GM12878 (cell line): Measurements from ENCODE around the gene MBD3. TPM values are rescaled to one million over a fixed set of nuclear protein-coding genes. Genes with fewer than 3 reads are reported as not detected.

ENCODE experiments used
- ATAC-seq: fragments of 200-7000 bp; cut with Tn5 transposase; 3 replicates; pipeline ENCODE4 v1.9.1; 2020; ENCODE audit warnings: mild to moderate bottlenecking, moderate library complexity
- BruUV-seq: library from RNA; stranded (reverse); fragments of 400-500 nt; replicated peaks from 2 replicates; lab custom pipeline; 2021; lab: Mats Ljungman, UMichigan
- CTCF ChIA-PET: fragments of 300-600 bp; sonication (Branson Sonifier 250); formaldehyde crosslinking; extraction: SDS; loops from one replicate; lab custom pipeline; 2021; ENCODE audit warnings: inconsistent platforms; lab: Yijun Ruan, JAX
- POLR2A ChIA-PET: fragments of 350-600 bp; formaldehyde crosslinking; extraction: SDS; loops from one replicate; lab custom pipeline; 2021; ENCODE audit warnings: inconsistent platforms; lab: Charles Lee
- RAD21 ChIA-PET: fragments of 300-600 bp; sonication (Branson Sonifier 250); formaldehyde crosslinking; loops from one replicate; lab custom pipeline; 2023; ENCODE audit warnings: antibody characterized with exemption; ENCODE audit not compliant: unreplicated experiment; lab: Charles Lee
- SMC1A ChIA-PET: fragments of 300-600 bp; sonication (Branson Sonifier 250); formaldehyde crosslinking; loops from one replicate; lab custom pipeline; 2023; ENCODE audit not compliant: unreplicated experiment, uncharacterized antibody; lab: Charles Lee
- DNase-seq: peaks from one replicate; pipeline ENCODE4 v3.0.0-alpha.2; 2011; ENCODE audit warnings: low read depth, low spot score
- FAIRE-seq: peaks from 3 replicates; lab custom pipeline; 2011; peaks lifted over from hg19 to GRCh38; lab: Jason Lieb, UNC
- H2AFZ ChIP-seq: 2 replicates; pipeline ENCODE4 v1.6.0; 2011; ENCODE audit warnings: low read depth, low read length, control low read depth; ENCODE audit not compliant: control insufficient read depth
- H3K27ac ChIP-seq: 2 replicates; pipeline ENCODE4 v1.5.1; 2011; ENCODE audit warnings: control low read depth; ENCODE audit not compliant: control insufficient read depth, insufficient read depth
- H3K27me3 ChIP-seq, 2 experiments: replicated peaks in 1 of 2; 2 replicates each; pipeline versions ENCODE4 v1.6.0 to v1.6.1; 2011; ENCODE audit warnings: low read length in 1 of 2; ENCODE audit not compliant: control insufficient read depth in 2 of 2, insufficient read depth in 2 of 2
- H3K36me3 ChIP-seq, 2 experiments: 2 replicates each; pipeline ENCODE4 v1.5.1; 2011; ENCODE audit warnings: low read length in 1 of 2; ENCODE audit not compliant: control insufficient read depth in 2 of 2, insufficient read depth in 2 of 2
- H3K4me1 ChIP-seq: 2 replicates; pipeline ENCODE4 v1.6.1; 2011; ENCODE audit warnings: mild to moderate bottlenecking, low read length, moderate library complexity, mixed read lengths; ENCODE audit not compliant: control insufficient read depth, insufficient read depth
- H3K4me2 ChIP-seq: 2 replicates; pipeline ENCODE4 v1.6.0; 2011; ENCODE audit warnings: control low read depth; ENCODE audit not compliant: control insufficient read depth, insufficient read depth
- H3K4me3 ChIP-seq: fragments of 200-600 bp; sonication (generic); 2 replicates; pipeline ENCODE4 v1.5.1; 2016
- H3K79me2 ChIP-seq: 2 replicates; pipeline ENCODE4 v1.6.0; 2011; ENCODE audit warnings: low read length; ENCODE audit not compliant: control insufficient read depth, insufficient read depth
- H3K9ac ChIP-seq: 2 replicates; pipeline ENCODE4 v1.8.0; 2011; ENCODE audit warnings: low read length, control low read depth, mixed read lengths; ENCODE audit not compliant: control insufficient read depth, insufficient read depth
- H3K9me3 ChIP-seq: replicated peaks from 3 replicates; pipeline ENCODE4 v1.5.1; 2011; ENCODE audit warnings: mild to moderate bottlenecking, low read length; ENCODE audit not compliant: control insufficient read depth, insufficient read depth
- H4K20me1 ChIP-seq: 2 replicates; pipeline ENCODE4 v1.6.0; 2011; ENCODE audit not compliant: control insufficient read depth, insufficient read depth
- BCL3 ChIP-seq: IDR thresholded peaks from 2 replicates; pipeline ENCODE4 v1.6.1; 2011; ENCODE audit warnings: borderline replicate concordance, low read depth, mild to moderate bottlenecking, moderate library complexity, low read length; ENCODE audit not compliant: insufficient read depth, poor library complexity, severe bottlenecking
- BHLHE40 ChIP-seq, 2 experiments: fragments of 450-650 bp in 1 of 2; IDR thresholded peaks; 2 replicates each; pipeline ENCODE4 v1.6.1; 2011 to 2017; ENCODE audit warnings: low read depth in 2 of 2, borderline replicate concordance in 1 of 2, improper control_type of control experiment in 1 of 2, low read length in 1 of 2, mild to moderate bottlenecking in 1 of 2
- CBX5 ChIP-seq: sonication (generic); IDR thresholded peaks from 2 replicates; pipeline ENCODE4 v1.6.1; 2016; ENCODE audit warnings: low read depth, moderate library complexity, mild to moderate bottlenecking, inconsistent platforms
- ETV6 ChIP-seq, 2 experiments: fragments of 450-650 bp in 1 of 2; IDR thresholded peaks in 1 of 2; conservative IDR thresholded peaks in 1 of 2; 2 replicates each; pipeline ENCODE4 v1.6.1; 2014; ENCODE audit warnings: antibody characterized with exemption in 1 of 2, borderline replicate concordance in 1 of 2, low read depth in 1 of 2, mild to moderate bottlenecking in 1 of 2, moderate library complexity in 1 of 2
- HDAC2 ChIP-seq: fragments of 200-600 bp; sonication (generic); IDR thresholded peaks from 2 replicates; pipeline ENCODE4 v1.6.1; 2017
- SRF ChIP-seq, 2 experiments: IDR thresholded peaks; 2 replicates each; pipeline ENCODE4 v1.6.1; 2011; ENCODE audit warnings: low read depth in 2 of 2, low read length in 2 of 2, mild to moderate bottlenecking in 1 of 2, moderate library complexity in 1 of 2
- TAF1 ChIP-seq: IDR thresholded peaks from 2 replicates; pipeline ENCODE4 v1.6.1; 2011; ENCODE audit warnings: mild to moderate bottlenecking, low read depth, low read length, borderline replicate concordance
- TCF3 ChIP-seq: IDR thresholded peaks from 2 replicates; pipeline ENCODE4 v1.6.1; 2012; ENCODE audit warnings: low read depth, mild to moderate bottlenecking, low read length, borderline replicate concordance; ENCODE audit not compliant: insufficient read depth
- YY1 ChIP-seq: IDR thresholded peaks from 2 replicates; pipeline ENCODE4 v1.6.1; 2011; ENCODE audit warnings: low read depth, mild to moderate bottlenecking, low read length
- ZBTB33 ChIP-seq: fragments of 450-650 bp; IDR thresholded peaks from 2 replicates; pipeline ENCODE4 v1.6.1; 2017; ENCODE audit warnings: mild to moderate bottlenecking
- ZNF24 ChIP-seq: fragments of 450-650 bp; IDR thresholded peaks from 2 replicates; pipeline ENCODE4 v1.6.1; 2017; ENCODE audit warnings: antibody characterized with exemption, mild to moderate bottlenecking
- ZNF622 ChIP-seq: fragments of 450-650 bp; IDR thresholded peaks from 2 replicates; pipeline ENCODE4 v1.6.1; 2017; ENCODE audit warnings: mild to moderate bottlenecking, inconsistent platforms
- WGBS: methylation state at CpG from one replicate; pipeline ENCODE4 v1.1.6; 2016; ENCODE audit warnings: low lambda C conversion rate; ENCODE audit not compliant: insufficient replicate concordance, insufficient coverage; ENCODE audit errors: missing lambda C conversion rate; 5-methylcytosine and 5-hydroxymethylcytosine counted together
- in situ Hi-C: fragments of 300-500 bp; cut with MboI; formaldehyde crosslinking; loops from 9 replicates; pipeline ENCODE4 v1.14.3; 2018; ENCODE audit warnings: mixed read lengths
- intact Hi-C: fragments of 100-400 bp; cut with micrococcal nuclease; formaldehyde crosslinking; loops from one replicate; pipeline ENCODE4 v1.14.2; 2022; ENCODE audit not compliant: unreplicated experiment
- polyA plus RNA-seq, 11 experiments: library from polyadenylated mRNA; depleted of rRNA in 4 of 11; unstranded in 6 of 11; stranded (reverse) in 5 of 11; fragments of >200 nt; fragmentation: Nextera tagmentation in 4 of 11; fragmentation: Illumina TruSeq in 1 of 11; extraction: Ambion mirVana in 4 of 11; extraction: Trizol in 1 of 11; gene quantifications; 1 replicate in 1 of 11; 2 replicates in 10 of 11; pipeline versions ENCODE4 v1.2.1 to v1.2.3, GENCODE V29; 2011 to 2016; ENCODE audit warnings: inconsistent platforms in 2 of 11, missing spikeins in 2 of 11, low read depth in 1 of 11
- total RNA-seq, 4 experiments: library from RNA; depleted of rRNA in 3 of 4; stranded (reverse); fragments of >200 nt in 3 of 4; fragmentation: Illumina TruSeq in 1 of 4; extraction: Trizol in 1 of 4; gene quantifications; 2 replicates each; pipeline versions ENCODE4 v1.2.1 to v1.2.3, GENCODE V29; 2013 to 2021

MBD3 gene
- total and polyA plus RNA-seq, 10 of the 15 experiments (the other 5 are each of a cell fraction or from before 2014, with no cell fraction given), result 0.13 to 107 (median 21.9) TPM

GRCh38 chr19:1599460-1599846, 6.8 kb upstream of the MBD3 start:
- Histone ChIP-seq H3K27me3 (no peaks in the 10 kb centered on the region), H3K9me3 (no peaks in the 10 kb centered on the region), H3K4me2 (no peak overlapping the region), H3K36me3 (peaks cover 6 to 18% of the 10 kb centered on the region in 2 experiments; a peak in 3 of 4 replicates), H3K4me3 (no peak overlapping the region), H3K4me1 (peaks cover 4% of the 10 kb centered on the region; the same call in 1 of the 2 replicates), H4K20me1 (no peaks in the 10 kb centered on the region), H2AFZ (no peak overlapping the region), H3K79me2 (peaks cover 23% of the 10 kb centered on the region), H3K27ac (no peak overlapping the region), H3K9ac (no peak overlapping the region)
- ChIA-PET CTCF (interaction anchor here (0.7 kb wide), 1 partner anchor 9 kb away, joined by 3 read pairs; no protein-coding TSS in a partner anchor), SMC1A (no interaction called here), RAD21 (no interaction called here), POLR2A (no interaction called here)
- DNase-seq (no peak), FAIRE-seq (no peak), ATAC-seq (no peak)
- no TSS peak for BruUV-seq
- intact Hi-C loops (no loop called here), in situ Hi-C loops (no loop called here)
- TF ChIP-seq TCF3, result no peak
- TF ChIP-seq CBX5, result no peak
- TF ChIP-seq BCL3, result no peak
- no peak for TF ChIP-seq ETV6 (conservative IDR thresholded peaks at IDR 0.05 in 1 of 2, IDR thresholded peaks at IDR 0.05 in 1 of 2; ENCODE audit: borderline replicate concordance in 1 of 2, low read depth in 1 of 2)
- no peak for TF ChIP-seq ZNF622
- TF ChIP-seq TAF1, result no peak
- no peak for TF ChIP-seq ZBTB33
- TF ChIP-seq SRF (IDR thresholded peaks at IDR 0.05; ENCODE audit: low read depth in 2 of 2, low read length in 2 of 2), result no peak
- no peak for TF ChIP-seq ZNF24
- no peak for TF ChIP-seq YY1
- no peak for TF ChIP-seq HDAC2
- TF ChIP-seq BHLHE40 (IDR thresholded peaks at IDR 0.05; ENCODE audit: borderline replicate concordance in 1 of 2, low read depth in 2 of 2, low read length in 1 of 2), result no peak
- WGBS, result 96% methylated on average over 15 of the region's 15 CpGs
